Stimulated activated CD4-positive, alpha-beta T cell treated with anti-CD3 and anti-CD28 coated beads, Interleukin-4, amount 100 ng/mL, for 24 hours (primary cell): ENCODE measurements around the gene RAP1GAP.

Experiments
- DNase-seq: peaks from one replicate; pipeline ENCODE4 v3.0.0-alpha.2; 2020

Gene RAP1GAP

DNA sequence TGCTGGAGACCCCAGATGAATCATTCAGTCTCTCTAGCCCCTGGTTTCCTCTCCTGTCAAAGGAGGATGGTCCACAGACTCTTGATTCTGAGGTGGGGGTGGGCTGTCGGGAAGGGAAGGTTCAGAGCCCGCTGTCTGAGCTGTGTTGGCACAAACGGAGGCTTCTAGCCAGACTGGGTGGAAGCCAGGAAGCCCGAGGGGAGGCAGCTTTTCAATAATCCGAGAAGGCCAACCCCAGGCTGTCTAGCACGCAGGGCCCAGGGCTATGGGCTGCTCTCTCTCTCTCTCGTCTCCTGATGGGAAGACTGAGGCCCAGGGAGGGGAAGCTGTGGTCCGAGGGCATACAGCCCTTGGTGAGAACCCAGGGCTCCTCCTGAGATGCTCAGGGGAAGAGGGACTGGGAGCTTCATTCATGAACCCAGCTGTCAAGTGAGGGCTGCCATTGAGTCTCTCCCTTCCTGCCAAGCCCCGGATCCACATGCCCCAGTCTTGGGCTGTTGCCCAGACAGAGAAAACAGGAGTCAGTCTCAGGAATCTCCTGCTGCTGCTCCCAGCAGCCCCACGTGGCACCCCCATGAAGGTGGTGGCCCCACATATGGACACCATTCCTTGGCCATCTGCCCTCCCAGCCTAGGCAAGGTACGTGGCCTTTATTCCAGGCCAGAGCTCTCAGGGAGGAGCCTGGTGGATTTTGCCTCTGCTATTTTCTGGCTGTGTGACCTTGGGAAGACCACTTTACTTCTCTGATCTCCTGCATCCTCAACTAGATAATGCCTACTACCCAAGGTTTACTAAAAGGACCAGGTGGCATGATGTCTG, 44.4 kb downstream of the RAP1GAP start:
- no peak for DNase-seq

DNA sequence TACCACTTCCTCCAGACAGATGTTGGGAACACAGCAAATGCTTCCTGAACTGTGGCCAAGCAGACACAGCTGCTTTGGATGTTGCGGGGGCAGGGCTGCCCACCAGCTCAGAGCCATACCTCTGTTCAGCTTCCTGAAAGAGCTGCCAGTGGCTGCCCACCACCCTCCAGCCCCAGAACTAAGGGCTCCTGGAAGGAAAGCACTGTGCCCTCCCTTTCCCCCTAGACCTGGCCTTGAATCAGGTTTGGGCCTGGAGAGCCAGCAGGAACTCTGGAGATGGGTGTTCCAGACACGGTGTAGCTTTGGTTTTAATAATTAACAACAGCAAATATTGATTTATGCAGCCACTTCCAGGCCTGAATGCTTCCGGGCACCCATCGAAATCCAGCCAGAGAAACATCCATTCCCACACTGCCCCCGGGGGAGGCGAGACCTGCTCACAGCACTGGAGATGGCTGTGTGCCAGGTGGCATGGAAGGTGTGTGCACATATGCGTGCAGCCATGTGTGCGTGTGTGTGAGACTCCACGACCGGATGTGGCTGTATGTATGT, 45.7 kb downstream of the RAP1GAP start:
- no peak for DNase-seq

DNA sequence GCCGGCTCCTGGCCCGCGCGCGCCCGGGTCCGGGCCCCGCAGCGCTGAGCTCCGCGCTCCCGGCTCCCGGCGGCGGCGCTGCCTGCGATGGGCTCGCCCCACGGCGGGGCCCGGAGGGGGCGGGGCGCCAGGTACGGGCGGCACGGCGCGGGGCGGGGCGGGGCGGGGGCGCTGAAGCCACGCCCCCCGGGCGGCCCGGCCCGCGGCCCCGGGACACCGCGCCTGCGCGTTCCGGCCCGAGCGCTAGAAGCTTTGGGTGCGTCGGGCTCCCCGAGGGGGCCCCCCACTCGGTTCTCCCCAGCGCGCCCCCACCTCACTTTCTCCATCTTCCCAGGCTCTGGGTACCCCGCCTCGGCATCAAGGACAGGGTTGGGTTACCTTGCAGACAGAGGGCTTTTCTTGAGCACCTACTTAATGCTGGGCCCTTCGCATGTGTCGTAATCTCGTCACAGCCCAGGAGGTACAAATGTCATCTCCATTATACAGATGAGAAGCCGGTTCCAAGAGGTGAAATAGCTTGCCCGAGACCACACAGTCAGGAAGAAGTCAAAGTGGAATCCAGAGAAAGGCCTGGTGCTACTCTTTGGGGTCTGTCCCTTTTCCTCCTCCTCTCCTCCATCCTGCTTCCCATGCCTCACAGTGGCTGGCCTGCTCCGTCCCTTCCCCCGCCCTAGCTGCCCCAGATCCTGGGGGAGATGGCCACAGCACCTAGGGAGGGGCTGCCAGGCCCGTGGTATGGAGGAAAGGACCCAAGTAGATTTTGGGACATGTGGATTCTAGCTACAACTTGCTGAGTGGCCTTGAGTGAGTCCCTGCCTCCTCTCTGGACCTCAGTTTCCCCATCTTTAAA, 46.5 kb downstream of the RAP1GAP start:
- DNase-seq = peak; percentile 44

DNA sequence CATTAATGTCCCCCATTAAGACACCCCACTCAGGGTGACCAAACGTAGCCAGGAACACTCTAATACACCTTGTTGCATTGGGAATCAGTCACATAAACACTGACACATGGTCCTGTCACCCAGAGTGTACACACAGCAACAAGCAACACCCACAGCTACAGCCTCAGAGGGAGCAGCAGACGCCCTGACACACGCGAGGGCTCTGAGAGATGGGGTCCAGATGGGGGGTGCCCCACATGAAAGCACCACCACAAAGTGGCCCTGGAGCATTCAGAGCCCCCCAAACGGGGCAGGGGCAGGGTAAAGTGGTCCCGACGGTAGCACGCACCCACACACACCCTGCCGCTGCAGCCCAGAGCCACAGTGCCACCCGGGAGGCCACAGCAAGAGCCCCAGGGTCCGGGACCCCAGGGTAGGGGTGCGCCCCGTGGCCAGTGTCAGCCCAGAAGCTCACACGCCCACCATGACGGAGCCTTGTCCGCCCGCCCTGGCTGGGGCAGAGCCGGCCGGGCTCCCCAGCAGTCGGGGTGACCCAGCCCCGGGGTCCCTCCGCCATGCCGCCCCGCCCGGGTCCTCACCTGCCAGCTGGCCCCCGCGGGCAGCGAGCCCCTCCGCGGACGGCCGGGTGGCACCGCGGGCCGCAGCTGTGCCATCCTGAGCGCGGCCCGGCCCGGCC, 47.3 kb downstream of the RAP1GAP start:
- DNase-seq = no peak

DNA sequence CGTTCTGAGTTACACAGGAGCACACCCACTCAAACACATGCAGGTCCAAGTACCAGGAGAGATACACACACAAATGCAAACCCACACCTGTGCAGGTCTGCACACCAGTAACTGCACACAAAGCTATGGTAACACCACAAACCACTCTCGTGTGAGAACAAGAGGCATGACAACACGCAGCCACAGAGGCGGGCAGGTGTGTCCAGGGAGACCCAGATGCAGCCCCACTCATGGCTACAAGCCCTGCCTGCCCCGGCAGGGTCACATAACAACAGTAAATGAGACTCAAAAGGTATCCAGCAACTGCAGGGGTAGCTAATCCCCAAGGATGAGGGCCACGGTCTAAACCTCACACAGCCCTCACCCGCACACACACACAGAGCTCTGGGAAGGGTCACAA, 48.1 kb downstream of the RAP1GAP start:
- no peak for DNase-seq

DNA sequence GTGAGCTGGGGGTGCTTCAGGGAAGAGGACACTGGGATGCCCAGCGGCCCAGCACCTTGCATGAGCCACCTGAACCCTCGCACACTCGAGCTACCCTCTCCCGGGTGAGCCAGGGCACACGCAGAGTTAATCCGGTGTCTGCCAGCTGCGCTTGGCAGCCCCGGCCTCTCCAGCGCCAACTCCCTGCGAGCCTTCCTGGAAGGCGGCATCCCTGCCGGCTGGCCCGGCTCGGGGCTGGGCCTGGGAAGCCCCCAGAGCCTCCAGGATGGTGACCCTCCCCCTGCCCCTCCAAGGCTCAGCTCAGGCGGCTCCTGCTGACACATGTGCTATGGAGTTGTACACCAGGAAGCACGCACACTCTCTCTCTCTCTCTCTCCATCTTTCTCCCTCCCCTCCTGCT, 48.7 kb downstream of the RAP1GAP start:
- no peak for DNase-seq

DNA sequence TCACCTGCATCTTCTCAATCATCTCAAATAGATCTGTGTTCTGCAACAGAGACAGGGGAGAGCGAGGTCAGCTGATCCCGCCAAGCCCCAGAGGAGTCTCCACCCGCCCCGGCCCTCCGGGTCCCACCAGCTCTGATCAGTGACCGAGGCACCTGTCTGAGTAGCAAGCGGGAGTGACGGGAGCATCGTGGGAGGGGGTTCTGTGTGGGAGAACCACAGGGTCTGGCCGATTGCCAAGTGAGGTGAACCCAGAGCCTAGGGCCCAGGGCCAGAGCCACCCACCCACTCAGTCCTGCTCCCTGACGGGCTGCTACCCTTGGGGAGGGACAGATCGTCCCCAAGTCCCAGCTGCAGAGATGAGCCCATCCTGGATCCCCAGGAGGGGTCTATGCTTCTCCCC, 49.1 kb downstream of the RAP1GAP start:
- no peak for DNase-seq

DNA sequence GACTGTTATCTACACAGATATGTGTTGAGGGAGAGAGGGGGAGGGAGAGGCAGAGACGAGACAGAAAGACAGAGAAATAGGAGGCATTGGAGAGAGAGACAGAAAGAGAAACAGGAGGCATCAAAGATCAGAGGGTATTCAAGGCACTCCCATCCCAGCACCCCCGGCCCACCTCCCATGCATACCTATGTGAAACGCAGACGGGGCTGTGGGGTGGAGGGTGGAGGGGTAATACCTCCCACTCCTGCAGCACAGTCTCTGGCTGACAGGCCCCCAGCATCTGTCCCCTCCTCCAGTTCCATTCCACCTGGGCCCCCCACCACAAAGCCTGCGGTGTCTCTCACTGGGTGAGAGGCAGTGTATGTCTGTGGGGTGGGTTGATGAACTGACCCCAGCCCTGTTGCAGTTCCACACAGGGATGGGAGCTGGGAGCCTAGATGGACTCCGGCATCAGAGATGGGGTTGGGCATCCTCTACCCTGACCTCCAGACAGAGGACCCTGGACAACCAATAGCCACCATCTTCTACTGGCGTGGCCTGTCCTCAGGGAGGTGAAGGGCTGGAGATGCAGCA, 49.7 kb downstream of the RAP1GAP start:
- DNase-seq = no peak

DNA sequence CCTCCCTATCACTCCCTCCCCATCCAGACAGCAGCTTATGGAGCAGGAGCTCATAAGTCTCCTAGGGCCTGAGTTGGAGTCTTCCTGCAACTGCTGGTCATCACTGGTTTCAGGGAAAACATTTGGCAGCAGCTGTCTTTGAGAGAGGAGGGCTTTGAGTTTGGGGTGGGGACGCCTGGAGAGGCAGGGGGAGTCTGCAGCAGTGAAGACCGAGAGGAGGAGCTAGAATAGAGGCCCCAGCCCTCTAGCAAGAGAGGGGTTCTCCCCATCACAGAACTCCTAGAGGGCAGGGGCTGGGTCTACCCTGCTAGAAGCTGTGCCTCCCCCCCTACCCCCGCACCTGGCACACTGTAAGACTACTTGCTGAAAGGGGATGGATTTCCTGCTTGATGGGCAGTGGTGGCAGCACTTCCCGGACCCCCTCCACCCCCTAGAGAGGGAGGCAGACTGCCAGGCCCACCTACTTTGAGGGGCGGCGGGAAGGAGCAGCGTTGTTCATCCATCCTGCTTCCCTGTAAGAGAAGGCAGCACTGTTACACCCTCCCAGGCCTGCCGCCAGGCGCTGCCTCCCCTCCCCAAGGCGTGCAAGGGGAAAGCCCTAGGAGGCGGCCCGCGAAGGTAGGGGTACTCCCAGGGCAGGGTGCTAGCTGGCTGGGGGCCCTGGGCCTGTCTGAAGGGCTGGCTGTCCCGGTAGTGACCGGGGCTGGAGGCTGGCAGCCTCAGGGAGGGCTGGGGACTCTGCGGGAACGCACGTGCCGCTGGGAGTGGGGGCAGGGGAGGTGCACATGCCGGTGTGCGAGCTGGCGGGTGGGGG, 50.4 kb downstream of the RAP1GAP start:
- no peak for DNase-seq

DNA sequence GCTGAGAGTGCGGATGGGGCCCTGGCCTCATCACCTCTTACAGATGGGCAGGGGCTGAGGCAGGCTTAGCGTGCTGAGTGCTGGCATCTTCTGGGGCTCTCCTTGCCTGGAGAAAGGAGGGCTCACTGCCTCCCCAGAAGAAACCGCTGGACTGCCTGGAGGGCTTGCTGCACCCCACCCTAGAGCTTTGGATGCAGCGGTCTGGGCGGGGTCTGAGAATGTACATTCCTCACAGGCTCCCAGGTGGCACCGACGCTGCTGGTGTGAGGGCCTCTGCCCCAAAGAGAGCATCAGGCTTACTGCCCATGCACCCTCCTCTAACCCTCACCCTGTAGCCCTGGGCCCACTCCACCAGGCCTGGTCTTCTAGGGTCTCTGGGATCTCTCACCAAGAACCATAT, 51.1 kb downstream of the RAP1GAP start:
- no peak for DNase-seq

DNA sequence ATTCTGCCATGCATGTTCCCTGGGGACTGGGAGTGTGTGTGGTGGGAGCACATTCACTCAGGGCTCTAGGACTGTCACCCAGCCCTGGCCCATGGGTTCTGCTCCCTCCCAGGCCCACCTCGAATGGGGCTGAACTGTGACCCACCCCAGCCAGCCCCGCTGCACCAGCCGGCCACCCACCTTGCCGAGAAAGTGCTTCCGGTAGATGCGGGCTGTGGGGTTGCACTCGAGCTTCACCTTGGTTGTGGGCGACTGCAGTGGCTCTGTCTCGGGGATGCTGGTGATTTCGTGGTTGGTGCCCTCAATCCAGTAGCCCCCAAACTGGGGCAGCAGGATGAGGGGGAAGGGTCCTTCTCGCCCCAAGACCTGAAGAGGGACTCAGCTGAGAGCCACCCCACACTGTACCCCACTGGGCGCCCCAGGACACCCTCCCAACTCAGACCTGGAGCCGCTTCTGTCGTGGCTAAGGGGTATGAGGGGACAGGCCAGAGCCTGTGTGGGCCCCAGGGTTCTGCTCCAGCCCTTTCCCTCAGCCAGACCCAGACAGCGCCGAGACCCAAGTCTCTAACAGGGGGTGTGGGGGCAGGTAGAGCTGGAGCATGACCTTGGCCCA, 51.9 kb downstream of the RAP1GAP start:
- no peak for DNase-seq

DNA sequence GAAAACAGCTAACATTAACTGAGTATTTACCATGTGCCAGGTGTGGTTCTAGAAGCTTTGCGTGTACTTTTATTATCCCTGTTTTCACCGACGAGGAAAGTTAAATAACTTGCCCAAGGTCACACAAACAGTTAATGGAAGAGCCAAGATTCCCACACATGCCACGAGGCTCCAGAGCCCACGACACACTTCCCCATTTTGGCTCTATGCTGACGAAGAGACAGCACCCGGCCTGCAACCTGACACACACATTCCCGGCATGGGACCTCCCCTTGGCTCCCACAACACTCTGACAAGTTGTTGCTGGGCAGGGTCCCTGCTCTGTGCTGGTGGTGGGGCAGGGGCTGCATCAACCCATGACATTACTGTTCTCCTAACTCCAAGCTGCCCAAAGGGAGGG, 52.8 kb downstream of the RAP1GAP start:
- no peak for DNase-seq

DNA sequence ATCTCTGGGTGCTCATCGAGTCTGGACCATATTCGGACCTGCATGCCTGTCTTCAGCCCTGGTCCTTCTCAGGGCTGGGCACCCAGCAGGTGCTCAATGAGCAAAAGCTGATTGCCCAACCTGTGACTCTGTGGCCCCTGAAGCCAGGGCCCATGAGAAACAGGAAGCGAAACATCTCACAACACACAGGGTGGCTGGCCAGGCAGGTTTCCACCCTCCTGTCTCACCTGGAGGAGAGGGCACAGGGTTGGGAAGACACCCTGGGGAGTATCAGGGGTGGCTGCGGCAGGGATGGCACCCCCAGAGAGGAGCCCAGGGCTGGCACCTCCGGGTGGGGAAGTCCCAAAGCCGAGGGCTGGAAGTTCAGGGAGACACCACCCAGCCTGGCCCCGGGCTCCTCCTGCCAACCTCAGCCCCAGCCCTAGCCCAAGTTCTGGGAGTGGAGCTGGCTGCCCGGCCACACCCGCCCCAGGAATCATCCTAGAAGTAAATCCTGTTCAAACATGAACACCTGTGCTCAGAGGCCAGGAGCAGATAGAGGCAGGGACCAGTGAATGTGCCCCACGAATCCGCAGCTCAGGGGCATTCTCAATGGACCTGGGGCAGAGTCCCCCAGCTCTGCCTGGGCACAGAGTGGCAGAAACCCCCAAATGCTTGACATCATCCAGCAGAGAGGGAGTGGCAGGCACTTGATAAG, 54.6 kb downstream of the RAP1GAP start:
- no peak for DNase-seq

DNA sequence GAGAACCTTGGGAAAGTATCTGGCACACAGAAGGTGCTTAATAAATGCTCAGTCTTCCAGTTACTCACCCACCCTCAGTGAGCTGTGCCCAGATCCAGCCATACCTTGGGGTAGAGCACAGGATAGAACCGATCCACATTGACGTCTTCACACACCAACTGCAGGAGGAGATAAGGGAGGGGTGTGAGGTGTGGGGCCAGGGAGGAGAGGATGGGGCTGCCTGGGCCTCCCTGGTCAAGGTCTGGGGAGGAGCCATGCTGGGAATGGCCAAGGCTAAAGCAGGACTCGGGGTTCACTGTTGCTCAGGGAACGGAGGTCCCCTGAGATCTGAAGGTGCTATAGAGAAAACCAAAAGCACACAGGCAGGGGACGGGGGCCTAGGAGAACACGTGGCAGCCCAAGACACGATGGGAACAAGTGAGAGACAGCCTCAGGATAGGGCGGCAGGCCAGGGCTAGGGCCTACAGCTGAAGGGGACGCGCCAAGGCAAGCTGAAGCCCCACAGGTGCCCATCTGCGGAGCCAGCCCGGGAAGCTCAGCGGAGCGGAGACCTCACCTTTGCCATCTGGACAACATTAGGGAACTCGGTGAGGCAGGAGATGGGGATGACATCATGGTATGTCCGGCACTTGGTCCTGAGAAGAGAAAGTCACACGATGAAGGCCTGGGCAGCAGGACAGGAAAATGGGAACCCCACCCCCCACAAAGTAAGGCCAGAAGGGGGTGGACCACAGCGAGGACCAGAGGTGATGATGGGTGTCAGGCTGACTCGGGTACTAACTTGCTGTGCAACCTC, 55.9 kb downstream of the RAP1GAP start:
- no peak for DNase-seq

DNA sequence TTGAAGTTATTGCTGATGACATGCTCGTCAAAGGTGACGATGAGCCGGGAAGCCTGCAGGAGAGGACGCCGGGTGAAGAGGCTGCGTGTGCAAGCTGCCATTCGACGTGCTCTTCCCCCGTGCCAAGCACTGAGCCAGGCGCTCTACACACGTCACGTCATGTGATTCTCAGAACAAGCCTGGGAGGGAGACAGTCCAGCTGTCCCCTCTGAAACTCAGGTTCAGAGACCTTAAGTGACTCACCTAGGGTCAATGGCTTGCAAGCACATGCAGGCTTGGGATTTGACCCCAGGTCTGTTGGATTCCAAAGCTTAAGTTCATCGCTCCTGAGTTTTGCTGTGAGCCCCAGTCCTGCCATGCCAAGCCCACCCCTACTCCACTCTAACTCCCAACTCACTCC, 57.1 kb downstream of the RAP1GAP start:
- no peak for DNase-seq

DNA sequence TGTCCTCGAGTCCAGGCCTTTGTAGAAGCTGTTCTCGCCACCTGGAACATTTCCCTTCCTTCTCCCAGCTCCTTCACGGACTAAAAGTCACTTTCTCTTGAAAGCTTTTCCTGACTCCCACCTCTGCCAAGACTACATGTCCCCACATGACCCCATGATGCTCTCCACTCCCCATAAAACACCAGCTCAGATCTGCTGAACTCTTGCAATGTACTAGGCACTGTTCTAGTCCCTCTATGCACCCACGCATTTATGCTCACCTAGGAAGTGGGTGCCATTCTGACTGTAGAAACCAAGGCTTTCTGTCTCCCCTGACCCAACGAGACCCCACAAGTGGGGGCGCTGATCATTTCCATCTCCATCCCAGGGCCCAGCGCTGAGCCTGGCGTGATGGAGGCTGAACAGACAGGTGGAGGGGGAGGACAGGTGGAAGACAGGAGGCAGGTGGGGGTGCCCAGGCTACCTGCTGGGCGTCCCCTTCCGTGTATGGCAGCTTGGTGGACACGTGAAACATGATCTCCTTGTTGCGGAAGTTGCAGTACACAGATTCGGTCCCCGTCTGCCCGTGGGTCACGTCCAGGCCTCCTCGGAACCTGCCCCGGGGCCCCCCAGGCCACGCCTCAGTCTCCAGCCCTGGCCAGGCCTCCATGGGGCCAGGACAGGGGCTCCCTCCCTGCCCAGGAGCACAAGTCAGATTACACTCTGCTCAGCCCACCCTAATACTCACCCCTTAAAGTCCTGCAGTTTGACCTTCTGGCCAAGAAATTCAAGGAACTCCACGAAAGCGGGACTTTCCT, 58.0 kb downstream of the RAP1GAP start:
- no peak for DNase-seq

DNA sequence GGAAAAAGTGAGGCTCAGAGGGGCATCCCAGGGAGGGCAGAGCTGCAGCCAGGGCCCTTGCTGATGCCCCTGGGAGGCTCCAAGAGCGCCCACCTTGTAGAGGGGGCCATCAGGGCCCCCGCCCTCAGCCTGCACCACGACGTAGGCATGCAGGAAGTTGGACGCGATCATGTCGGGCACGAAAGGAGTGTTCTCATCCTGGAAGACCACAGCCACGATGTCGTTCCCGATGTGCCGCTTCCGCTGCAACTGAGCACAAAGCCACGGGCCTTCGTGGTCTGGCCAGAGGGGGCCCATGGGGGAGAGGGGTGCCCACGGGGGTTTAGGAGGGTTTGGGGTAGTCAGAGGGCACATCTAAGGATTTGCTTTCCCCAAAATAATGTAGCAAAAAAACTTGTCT, 59.1 kb downstream of the RAP1GAP start:
- DNase-seq = no peak

DNA sequence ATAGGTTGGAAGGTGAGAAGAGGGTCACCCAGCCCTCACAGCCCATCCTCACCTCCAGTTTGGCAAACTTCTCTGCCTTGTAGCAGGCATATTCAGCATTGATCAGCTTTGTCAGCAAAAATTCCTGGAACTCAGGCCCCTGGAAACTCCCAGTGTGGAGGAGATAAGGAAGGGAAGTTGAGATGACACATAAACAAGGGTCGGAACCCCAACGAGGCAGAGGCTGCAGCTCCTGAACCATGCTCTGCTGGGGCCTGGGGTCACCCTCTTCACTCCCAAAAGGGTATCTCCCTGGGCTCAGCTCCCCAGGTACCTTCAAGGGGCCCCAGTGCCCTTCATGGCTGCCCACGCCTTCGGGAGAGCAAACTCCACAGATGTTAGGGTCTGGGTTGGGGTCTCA, 60.4 kb downstream of the RAP1GAP start:
- no peak for DNase-seq
